Smooth muscle cell (in vitro differentiated cells): ENCODE results near the gene DENND4C. TPM values are rescaled to one million over a fixed set of nuclear protein-coding genes. Genes with fewer than 3 reads are reported as not detected.

Experiments used
- DNase-seq: peaks from one replicate; lab custom pipeline; 2025; ENCODE audit not compliant: unreplicated experiment; lab: John Stamatoyannopoulos, UW
- H2AFZ ChIP-seq: fragments of 200-600 bp; sonication (generic); 2 replicates; pipeline ENCODE4 v1.6.0; 2016; ENCODE audit warnings: antibody characterized with exemption, low read depth, mild to moderate bottlenecking
- H3F3A ChIP-seq: fragments of 200-600 bp; sonication (generic); 2 replicates; pipeline ENCODE4 v1.6.0; 2017; ENCODE audit warnings: antibody characterized with exemption, low read depth
- H3K27ac ChIP-seq: fragments of 200-600 bp; sonication (generic); 2 replicates; pipeline ENCODE4 v1.5.1; 2016; ENCODE audit warnings: low read depth, mild to moderate bottlenecking
- H3K27me3 ChIP-seq: fragments of 200-600 bp; sonication (generic); 2 replicates; pipeline ENCODE4 v1.6.1; 2016; ENCODE audit warnings: low read depth, mild to moderate bottlenecking
- H3K36me3 ChIP-seq: fragments of 200-600 bp; sonication (generic); 2 replicates; pipeline ENCODE4 v1.5.1; 2016; ENCODE audit warnings: low read depth
- H3K4me1 ChIP-seq: fragments of 200-600 bp; sonication (generic); 2 replicates; pipeline ENCODE4 v1.5.1; 2016; ENCODE audit warnings: low read depth
- H3K4me2 ChIP-seq: fragments of 200-600 bp; sonication (generic); 2 replicates; pipeline ENCODE4 v1.6.0; 2016; ENCODE audit warnings: mild to moderate bottlenecking
- H3K4me3 ChIP-seq: fragments of 200-600 bp; sonication (generic); 2 replicates; pipeline ENCODE4 v1.5.1; 2016; ENCODE audit warnings: mild to moderate bottlenecking
- H3K79me2 ChIP-seq: fragments of 200-600 bp; sonication (generic); 2 replicates; pipeline ENCODE4 v1.6.0; 2016; ENCODE audit warnings: low read depth, mild to moderate bottlenecking
- H3K9ac ChIP-seq: fragments of 200-600 bp; sonication (generic); 2 replicates; pipeline ENCODE4 v1.6.0; 2016; ENCODE audit warnings: low read depth
- H3K9me3 ChIP-seq: fragments of 200-600 bp; sonication (generic); replicated peaks from 2 replicates; pipeline ENCODE4 v1.5.1; 2016; ENCODE audit warnings: low read depth
- H4K20me1 ChIP-seq: fragments of 200-600 bp; sonication (generic); 2 replicates; pipeline ENCODE4 v1.6.0; 2016; ENCODE audit warnings: low read depth
- CTCF ChIP-seq: fragments of 200-600 bp; sonication (generic); IDR thresholded peaks from 2 replicates; pipeline ENCODE4 v1.5.1; 2017; ENCODE audit warnings: borderline replicate concordance, mild to moderate bottlenecking, antibody characterized with exemption; ENCODE audit not compliant: insufficient read depth, poor library complexity, severe bottlenecking
- WGBS: methylation state at CpG from one replicate; pipeline ENCODE4 v1.1.7; 2016; ENCODE audit warnings: low lambda C conversion rate; 5-methylcytosine and 5-hydroxymethylcytosine counted together
- polyA plus RNA-seq: library from polyadenylated mRNA; unstranded; fragments of >200 nt; fragmentation: Nextera tagmentation; extraction: Ambion mirVana; gene quantifications from 2 replicates; pipeline ENCODE4 v1.2.1, GENCODE V29; 2016
- total RNA-seq: library from RNA; depleted of rRNA; stranded (reverse); fragments of >200 nt; gene quantifications from 2 replicates; pipeline ENCODE4 v1.2.3, GENCODE V29; 2014

Gene DENND4C
- total and polyA plus RNA-seq, 2 experiments from 2014 or later = 4.0 to 24.8 TPM

GRCh38 chr9:19216466-19216865 is 14.0 kb upstream of the DENND4C start:
- no peak for TF ChIP-seq CTCF

DNA sequence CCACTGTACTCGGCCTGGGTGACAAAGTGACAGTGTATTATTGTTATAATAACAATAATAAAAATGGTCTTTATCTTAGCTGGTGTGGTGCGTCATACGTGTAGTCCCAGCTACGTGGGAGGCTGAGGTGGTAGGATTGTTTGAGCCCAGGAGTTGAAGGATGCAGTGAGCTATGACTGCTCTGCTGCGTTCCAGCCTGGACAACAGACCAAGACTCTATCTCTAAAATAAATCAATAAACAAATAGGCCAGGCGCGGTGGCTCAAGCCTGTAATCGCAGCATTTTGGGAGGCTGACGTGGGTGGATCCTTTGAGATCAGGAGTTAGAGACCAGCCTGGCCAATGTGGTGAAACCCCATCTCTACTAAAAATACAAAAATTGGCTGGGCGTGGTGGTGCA is 9.2 kb upstream of the DENND4C start:
- Histone ChIP-seq H3K27me3 (no peaks in the 10 kb centered on the region), H3K9ac (no peak overlapping the region), H3K4me3 (no peak overlapping the region), H3K9me3 (no peaks in the 10 kb centered on the region), H3K4me2 (no peak overlapping the region), H2AFZ (no peak overlapping the region), H3K36me3 (no peaks in the 10 kb centered on the region), H3K4me1 (no peaks in the 10 kb centered on the region), H3F3A (no peaks in the 10 kb centered on the region), H4K20me1 (no peaks in the 10 kb centered on the region), H3K27ac (no peak overlapping the region), H3K79me2 (no peaks in the 10 kb centered on the region)
- TF ChIP-seq CTCF = no peak
- 62% methylated on average over 10 of the region's 10 CpGs for WGBS
- no peak for DNase-seq

More at GRCh38 chr9:19216466-19216865, 14.0 kb upstream of the DENND4C start:
- Histone ChIP-seq H2AFZ (no peak overlapping the region), H3K27me3 (no peaks in the 10 kb centered on the region), H3K4me1 (no peaks in the 10 kb centered on the region), H3K4me2 (no peak overlapping the region), H3F3A (no peaks in the 10 kb centered on the region), H3K4me3 (no peak overlapping the region), H3K27ac (no peak overlapping the region), H3K79me2 (no peaks in the 10 kb centered on the region), H3K9me3 (no peaks in the 10 kb centered on the region), H4K20me1 (no peaks in the 10 kb centered on the region), H3K36me3 (no peaks in the 10 kb centered on the region), H3K9ac (no peak overlapping the region)
- DNase-seq = no peak
- WGBS = 70% methylated on average over 2 of the region's 2 CpGs

GRCh38 chr9:19223724-19224123 is 6.8 kb upstream of the DENND4C start:
- no peak for DNase-seq
- WGBS = 9% methylated on average over 4 of the region's 4 CpGs

More at GRCh38 chr9:19223724-19224123, 6.8 kb upstream of the DENND4C start:
- no peaks in the 10 kb centered on the region for H4K20me1 ChIP-seq
- no peak overlapping the region for H3K27ac ChIP-seq
- no peak for TF ChIP-seq CTCF
- H3K4me1 ChIP-seq = no peaks in the 10 kb centered on the region
- no peaks in the 10 kb centered on the region for H3F3A ChIP-seq
- no peak overlapping the region for H3K9ac ChIP-seq
- no peaks in the 10 kb centered on the region for H3K36me3 ChIP-seq
- no peak overlapping the region for H2AFZ ChIP-seq
- no peaks in the 10 kb centered on the region for H3K79me2 ChIP-seq
- H3K4me2 ChIP-seq = no peak overlapping the region
- no peak overlapping the region for H3K4me3 ChIP-seq
- H3K27me3 ChIP-seq = no peaks in the 10 kb centered on the region
- no peaks in the 10 kb centered on the region for H3K9me3 ChIP-seq
